Activated CD8-positive, alpha-beta memory T cell treated with anti-CD3 and anti-CD28 coated beads for 48 hours (primary cell): ENCODE measurements around the gene MS4A6E.
"Not testable (repeated sequence)": the region's sequence is repeated elsewhere in the genome, so short reads cannot be mapped to it uniquely, and the experiment has no call there.

ENCODE experiments used
- DNase-seq, 3 experiments: peaks; one replicate each; pipeline ENCODE4 v3.0.0-alpha.2; 2020; ENCODE audit warnings: low read depth in 2 of 3, low spot score in 2 of 3

Gene MS4A6E

GRCh38 chr11:60326955-60327354 lies at the start of gene MS4A6E:
TSS of gene MS4A6E (plus strand) at chr11:60327255. CDS start at chr11:60334896, 7,641 bp downstream.
- DNase-seq: no peak

DNA sequence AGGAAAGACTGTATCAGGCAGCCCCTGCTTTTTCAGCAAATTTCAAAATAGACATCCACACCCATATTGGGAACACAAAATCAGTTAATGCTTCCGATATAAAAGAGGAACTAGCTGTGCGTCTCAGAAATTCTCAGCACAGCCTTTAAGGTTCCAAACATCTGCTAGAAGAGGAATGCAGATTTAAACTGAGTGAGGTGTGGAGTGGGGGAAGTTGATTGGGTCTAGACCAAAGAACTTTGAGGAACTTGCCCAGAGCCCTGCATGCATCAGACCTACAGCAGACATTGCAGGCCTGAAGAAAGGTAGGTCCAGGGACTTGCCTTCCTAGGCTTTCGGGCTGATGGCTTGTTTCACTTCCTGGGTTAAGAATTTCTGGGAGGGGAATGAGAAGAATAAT lies 46.6 kb upstream of the MS4A6E start, which contains the start of gene MS4A4A:
MS4A4A (plus strand) TSS at position 255 of the 400 bp plus-strand sequence; CDS start at position 265, 10 bp downstream.
- no peak for DNase-seq

DNA sequence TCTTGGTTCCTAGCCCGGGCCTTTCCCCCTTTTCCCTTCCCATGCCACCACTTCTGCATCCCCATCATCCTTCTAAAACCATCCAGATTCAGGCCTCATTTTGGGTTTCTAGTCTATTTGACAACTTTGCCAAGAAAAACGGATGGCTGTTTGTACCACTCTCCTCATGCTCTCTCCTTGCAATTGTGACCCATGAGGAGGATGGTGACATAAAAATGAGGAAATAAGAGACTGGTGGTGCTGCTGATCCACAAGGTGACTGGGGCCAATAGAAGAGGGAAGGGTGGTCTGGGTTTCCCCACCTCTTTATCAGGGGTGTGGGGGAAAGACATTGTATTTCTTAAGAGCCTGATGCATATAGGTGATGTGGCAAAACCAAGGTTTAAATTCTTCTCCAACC lies 45.6 kb upstream of the MS4A6E start:
- no peak for DNase-seq

DNA sequence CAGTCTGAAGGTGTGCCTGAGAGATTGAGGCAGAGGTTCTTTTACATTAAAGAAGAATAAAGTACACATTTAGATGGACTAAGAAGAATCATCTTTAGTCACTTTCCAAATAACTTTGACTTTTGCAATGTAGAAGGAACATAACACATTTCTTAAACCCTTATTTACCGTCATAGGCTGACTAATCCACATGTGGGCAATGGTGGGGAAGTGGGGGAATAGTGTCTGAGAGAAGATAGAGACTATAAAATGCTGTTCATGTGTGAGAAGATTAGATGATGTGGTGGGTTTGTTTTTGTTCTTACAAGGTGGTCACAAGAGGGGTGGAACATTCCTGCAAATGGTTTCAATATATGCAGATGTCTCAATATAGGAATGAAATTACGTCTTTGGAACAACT lies 44.8 kb upstream of the MS4A6E start:
- DNase-seq: no peak

- DNase-seq: not testable (repeated sequence)
Measured at GRCh38 chr11:60285411-60286126, 41.5 kb upstream of the MS4A6E start.

GRCh38 chr11:60288531-60288930 lies 38.5 kb upstream of the MS4A6E start:
- no peak for DNase-seq

- DNase-seq: no peak
Measured at GRCh38 chr11:60292145-60292544, 34.9 kb upstream of the MS4A6E start.

GRCh38 chr11:60301178-60301577 lies 25.9 kb upstream of the MS4A6E start:
- no peak for DNase-seq

GRCh38 chr11:60301884-60302283 lies 25.2 kb upstream of the MS4A6E start:
- DNase-seq: not testable (repeated sequence)

GRCh38 chr11:60303661-60304060 lies 23.4 kb upstream of the MS4A6E start:
- DNase-seq: no peak

DNA sequence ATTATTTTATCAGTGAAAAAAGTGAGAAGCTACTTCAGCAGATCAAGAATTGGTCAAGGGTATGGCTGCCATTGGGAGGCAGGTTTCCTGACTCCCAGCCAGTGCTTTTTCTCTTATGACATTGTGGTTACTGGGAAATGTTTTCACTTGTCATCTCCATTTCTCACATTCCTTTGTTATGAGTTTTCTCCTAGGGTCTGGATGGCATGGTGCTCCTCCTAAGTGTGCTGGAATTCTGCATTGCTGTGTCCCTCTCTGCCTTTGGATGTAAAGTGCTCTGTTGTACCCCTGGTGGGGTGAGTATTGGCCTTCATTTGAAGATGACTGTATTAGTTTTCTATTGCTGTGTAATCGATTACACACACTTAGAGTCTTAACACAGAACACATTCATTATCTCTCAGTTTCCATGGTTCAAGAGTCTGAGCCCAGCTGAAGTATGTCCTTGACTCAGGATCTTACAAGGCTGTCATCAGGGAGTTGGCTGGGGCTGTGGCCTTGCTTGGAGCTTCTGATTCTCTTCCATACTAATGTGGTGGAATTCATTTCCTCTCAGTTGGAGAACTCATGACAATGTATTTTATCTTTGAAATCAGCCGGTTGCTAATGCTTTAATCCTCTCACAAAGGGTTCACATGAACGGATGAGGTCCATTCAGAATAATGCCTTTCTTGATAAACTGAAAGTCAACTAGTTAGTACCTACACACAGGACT lies 21.0 kb upstream of the MS4A6E start:
- no peak for DNase-seq

GRCh38 chr11:60307507-60308195 lies 19.4 kb upstream of the MS4A6E start:
- peak in 1 of 3 experiments; percentile 5 for DNase-seq

GRCh38 chr11:60310407-60310998 lies 16.6 kb upstream of the MS4A6E start:
- DNase-seq: no peak

GRCh38 chr11:60314635-60315321 lies 12.3 kb upstream of the MS4A6E start:
- no peak for DNase-seq

GRCh38 chr11:60315871-60316270 lies 11.2 kb upstream of the MS4A6E start:
- no peak for DNase-seq

DNA sequence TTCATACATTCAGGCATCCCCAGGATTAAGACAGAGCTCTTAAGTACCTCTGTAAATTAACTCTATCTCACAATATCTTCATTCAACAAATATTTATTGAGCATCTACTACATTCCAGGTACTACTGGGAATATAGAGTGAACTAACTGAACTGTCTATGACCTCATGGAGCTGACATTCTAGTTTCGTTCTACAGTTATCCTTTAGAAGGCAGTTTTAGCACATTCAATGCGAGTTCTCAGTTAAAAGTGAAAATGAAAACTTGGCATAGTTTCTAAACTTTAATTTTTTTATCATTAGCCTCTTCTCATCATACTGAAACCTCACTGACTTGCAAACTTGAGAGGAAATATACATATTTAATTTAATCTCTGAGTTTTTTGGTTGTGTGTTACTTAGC lies 10.7 kb upstream of the MS4A6E start:
- no peak for DNase-seq

DNA sequence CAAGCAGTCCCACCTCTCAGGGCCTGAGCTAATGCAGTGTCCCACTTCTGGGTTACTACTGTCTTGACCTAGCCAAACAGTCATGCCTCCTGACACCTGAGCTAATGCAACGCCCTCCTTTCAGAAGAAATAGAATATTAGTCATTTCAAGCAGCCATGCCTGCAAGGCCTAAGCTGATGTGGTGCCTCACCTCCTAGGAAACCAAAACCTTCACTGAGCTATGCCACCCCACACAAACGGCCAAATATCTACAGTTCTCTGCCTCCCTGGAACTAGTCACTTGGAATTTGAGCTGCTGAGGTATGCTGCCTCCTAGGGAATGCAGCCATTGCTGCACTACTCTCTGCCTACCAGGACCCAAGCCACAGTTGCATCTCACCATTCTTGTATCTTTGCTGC lies 8.3 kb upstream of the MS4A6E start:
- no peak for DNase-seq

- DNase-seq: no peak
Measured at GRCh38 chr11:60321051-60321450, 6.0 kb upstream of the MS4A6E start.

DNA sequence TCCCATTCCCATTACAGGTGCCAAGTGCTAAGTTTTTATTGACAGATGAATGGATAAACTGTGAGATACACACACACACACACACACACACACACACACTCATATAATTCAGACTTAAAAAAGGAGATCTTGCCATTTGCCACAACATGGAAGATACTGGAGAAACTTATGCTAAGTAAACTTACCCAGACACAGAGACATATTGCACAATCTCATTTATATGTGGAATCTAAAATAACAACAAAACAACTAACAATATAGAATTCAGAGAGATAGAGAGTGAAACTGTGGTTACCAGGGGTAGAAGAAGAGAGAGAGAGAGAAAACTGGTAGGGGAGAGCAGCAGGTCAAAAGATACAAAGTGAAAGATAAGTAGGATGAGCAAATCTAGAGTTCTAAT lies 1.4 kb downstream of the MS4A6E start:
- no peak for DNase-seq

DNA sequence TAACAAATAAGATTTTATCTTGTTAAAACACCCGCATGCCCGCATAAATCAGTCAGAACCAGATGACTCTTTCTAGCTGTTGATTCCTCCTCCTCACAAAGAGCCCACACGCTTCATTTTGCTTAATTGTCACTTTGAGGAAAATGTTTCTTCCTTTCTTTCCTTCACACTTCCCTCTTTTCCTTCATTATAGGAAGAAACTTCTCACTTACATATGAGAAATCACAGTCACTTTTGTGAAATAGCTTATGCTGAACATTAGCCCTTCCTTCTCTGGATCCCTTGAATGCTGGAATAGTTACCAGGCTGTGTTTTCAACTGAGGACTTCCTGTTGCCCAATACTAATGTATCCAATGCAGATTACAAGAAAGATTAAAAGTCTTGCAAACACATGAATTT lies 5.8 kb downstream of the MS4A6E start:
- DNase-seq: no peak
